Vagina (tissue), 2 donors: Measurements from ENCODE around the gene MYO7B. TPM values are rescaled to one million over a fixed set of nuclear protein-coding genes. Genes with fewer than 3 reads are reported as not detected.
"Not testable (repeated sequence)": the region's sequence is repeated elsewhere in the genome, so short reads cannot be mapped to it uniquely, and the experiment has no call there.

ENCODE experiments used
- DNase-seq, 2 donors: peaks; one replicate each; pipeline ENCODE4 v3.0.0-alpha.2; 2017; ENCODE audit errors: extremely low spot score in 2 of 2
- H3K27ac ChIP-seq: fragments of 200-600 bp; sonication (generic); one replicate; pipeline ENCODE4 v1.5.1; 2019
- H3K27me3 ChIP-seq: fragments of 200-600 bp; sonication (generic); one replicate; pipeline ENCODE4 v1.5.1; 2019
- H3K36me3 ChIP-seq, 2 donors: fragments of 200-600 bp; sonication (generic); one replicate each; pipeline ENCODE4 v1.5.1; 2017 to 2019
- H3K4me1 ChIP-seq: fragments of 200-600 bp; sonication (generic); one replicate; pipeline ENCODE4 v1.5.1; 2019
- H3K4me3 ChIP-seq, 2 donors: fragments of 200-600 bp; sonication (generic); 1 replicate in 1 of 2; 2 replicates in 1 of 2; pipeline ENCODE4 v1.5.1; 2016 to 2019
- H3K9me3 ChIP-seq: fragments of 200-600 bp; sonication (generic); one replicate; pipeline ENCODE4 v1.5.1; 2019
- POLR2A ChIP-seq, 2 donors: fragments of 450-650 bp; IDR thresholded peaks; one replicate each; pipeline ENCODE4 v1.6.1; 2017; ENCODE audit warnings: antibody characterized with exemption in 2 of 2, mild to moderate bottlenecking in 2 of 2, moderate library complexity in 2 of 2
- POLR2AphosphoS5 ChIP-seq, 2 donors: sonication (generic); formaldehyde crosslinking; IDR thresholded peaks; one replicate each; pipeline ENCODE4 v1.9.0; 2017; ENCODE audit warnings: antibody characterized with exemption in 2 of 2, mild to moderate bottlenecking in 2 of 2, low read depth in 1 of 2; ENCODE audit not compliant: insufficient read depth in 1 of 2
- intact Hi-C: fragments of 100-400 bp; cut with DNase I; formaldehyde crosslinking; loops from one replicate; pipeline ENCODE4 v1.15.1; 2023
- total RNA-seq: library from RNA; depleted of rRNA; stranded (reverse); fragments of >200 nt; gene quantifications from one replicate; pipeline ENCODE4 v1.2.3, GENCODE V29; 2016
- TF ChIP-seq, protein P1 (sequence below), 3 experiments: fragments of 450-650 bp in 2 of 3; fragments of 200-600 bp in 1 of 3; sonication (generic) in 1 of 3; IDR thresholded peaks; one replicate each; pipeline ENCODE4 v1.5.1; 2017 to 2019; ENCODE audit warnings: antibody characterized with exemption in 3 of 3, mild to moderate bottlenecking in 2 of 3, moderate library complexity in 2 of 3

MYO7B gene
- total RNA-seq, 1 donor from 2014 or later, result not detected

DNA sequence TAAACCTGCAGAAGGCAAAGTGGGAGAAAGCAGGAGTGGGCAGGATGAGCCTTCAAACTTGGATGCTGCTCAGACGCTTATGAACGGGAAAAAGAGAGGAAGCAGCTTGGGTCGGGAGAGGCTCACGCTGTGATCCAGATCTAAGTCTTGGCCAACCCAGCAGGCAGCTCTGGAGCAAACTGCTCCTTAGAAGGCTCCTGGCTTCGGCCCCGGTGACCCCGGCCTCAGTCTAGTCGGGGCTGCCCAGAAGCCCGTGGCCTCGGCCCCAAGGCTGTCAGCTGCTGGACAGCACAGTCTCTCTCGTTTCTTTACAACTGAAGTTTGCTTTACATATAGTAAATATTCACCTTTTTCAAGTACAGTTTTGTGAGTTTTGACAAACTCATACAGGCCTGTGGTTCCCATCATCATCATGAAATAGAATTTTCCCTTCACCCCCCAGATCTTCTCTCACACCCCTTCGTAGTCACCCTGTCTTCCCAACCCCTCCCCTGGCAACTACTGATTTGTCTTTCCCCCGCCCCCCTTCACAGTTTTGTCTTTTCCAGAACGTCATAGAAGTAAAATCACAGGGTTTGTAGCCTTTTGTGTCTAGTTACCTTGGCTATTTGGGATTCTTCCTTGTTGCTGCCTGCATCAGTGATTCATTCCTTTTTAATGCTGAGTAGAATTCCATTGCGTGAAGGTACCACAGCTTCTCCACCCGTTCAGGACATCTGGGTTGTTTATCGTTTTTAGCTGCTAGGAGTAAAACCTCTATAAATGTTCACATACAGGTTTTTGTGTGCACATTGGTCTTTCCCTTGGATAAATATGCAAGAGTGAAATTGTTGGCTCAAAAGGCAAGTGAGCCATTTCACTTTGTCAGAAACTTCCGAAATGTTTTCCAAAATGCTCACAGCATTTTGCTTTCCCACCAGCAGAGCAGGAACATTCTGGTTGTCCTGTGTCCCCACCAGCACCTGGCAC, 35.1 kb downstream of the MYO7B start:
- Histone ChIP-seq H3K36me3 (no peaks in the 10 kb centered on the region), H3K27me3 (no peaks in the 10 kb centered on the region), H3K4me1 (peaks cover 13% of the 10 kb centered on the region), H3K27ac (no peak overlapping the region), H3K9me3 (no peaks in the 10 kb centered on the region), H3K4me3 (no peak overlapping the region)
- DNase-seq, result peak; percentile 49 to 60
- intact Hi-C loops, result loop anchor here (5.0 kb wide), 1 partner anchor 967 kb away; no protein-coding TSS in a partner anchor
- TF ChIP-seq POLR2A (IDR thresholded peaks at IDR 0.05) (no peak), POLR2AphosphoS5 (IDR thresholded peaks at IDR 0.05; ENCODE audit: insufficient read depth in 1 of 2, low read depth in 1 of 2) (no peak)
- TF ChIP-seq, protein P1, sequence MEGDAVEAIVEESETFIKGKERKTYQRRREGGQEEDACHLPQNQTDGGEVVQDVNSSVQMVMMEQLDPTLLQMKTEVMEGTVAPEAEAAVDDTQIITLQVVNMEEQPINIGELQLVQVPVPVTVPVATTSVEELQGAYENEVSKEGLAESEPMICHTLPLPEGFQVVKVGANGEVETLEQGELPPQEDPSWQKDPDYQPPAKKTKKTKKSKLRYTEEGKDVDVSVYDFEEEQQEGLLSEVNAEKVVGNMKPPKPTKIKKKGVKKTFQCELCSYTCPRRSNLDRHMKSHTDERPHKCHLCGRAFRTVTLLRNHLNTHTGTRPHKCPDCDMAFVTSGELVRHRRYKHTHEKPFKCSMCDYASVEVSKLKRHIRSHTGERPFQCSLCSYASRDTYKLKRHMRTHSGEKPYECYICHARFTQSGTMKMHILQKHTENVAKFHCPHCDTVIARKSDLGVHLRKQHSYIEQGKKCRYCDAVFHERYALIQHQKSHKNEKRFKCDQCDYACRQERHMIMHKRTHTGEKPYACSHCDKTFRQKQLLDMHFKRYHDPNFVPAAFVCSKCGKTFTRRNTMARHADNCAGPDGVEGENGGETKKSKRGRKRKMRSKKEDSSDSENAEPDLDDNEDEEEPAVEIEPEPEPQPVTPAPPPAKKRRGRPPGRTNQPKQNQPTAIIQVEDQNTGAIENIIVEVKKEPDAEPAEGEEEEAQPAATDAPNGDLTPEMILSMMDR (IDR thresholded peaks at IDR 0.05), result no peak

DNA sequence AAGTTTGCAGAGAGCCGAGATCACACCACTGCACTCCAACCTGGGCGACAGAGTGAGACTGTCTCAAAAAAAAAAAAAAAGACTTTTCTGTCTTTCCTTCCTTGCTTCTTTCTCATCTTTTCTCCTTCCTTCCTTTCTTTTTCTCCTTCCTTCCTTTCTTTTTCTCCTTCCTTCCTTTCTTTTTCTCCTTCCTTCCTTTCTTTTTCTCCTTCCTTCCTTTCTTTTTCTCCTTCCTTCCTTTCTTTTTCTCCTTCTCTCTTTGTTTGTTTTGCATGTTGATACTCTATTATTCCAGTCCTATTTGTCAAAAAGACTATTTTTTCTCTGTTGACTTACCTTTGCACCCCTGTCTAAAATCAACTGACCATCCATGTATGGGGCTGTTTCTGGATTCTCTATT, 36.9 kb downstream of the MYO7B start:
- H3K9me3 ChIP-seq, H3K27ac ChIP-seq, H3K27me3 ChIP-seq, DNase-seq, H3K4me3 ChIP-seq, H3K36me3 ChIP-seq: not testable (repeated sequence)
- intact Hi-C loops, result loop anchor here (5.0 kb wide), 1 partner anchor 965 kb away; no protein-coding TSS in a partner anchor
- peaks cover 25% of the 10 kb centered on the region for H3K4me1 ChIP-seq

DNA sequence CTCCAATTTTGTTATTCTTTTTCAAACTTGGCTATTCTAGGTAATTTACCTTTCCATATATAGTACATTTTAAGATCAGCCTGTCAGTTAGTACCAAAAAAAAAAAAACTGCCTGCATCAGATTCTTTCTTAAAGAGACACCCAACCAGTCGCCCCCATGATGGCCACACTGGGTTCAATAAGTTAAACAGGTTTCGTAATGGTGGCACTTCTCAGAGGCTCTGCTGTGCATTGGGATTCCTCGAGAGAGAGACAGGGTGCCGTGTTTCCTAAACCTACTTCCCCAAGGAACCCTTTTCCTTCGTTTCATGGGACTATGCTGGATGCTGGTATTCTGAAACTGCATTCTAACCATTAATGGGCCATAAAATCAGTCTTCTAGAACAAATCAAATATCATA, 37.4 kb downstream of the MYO7B start:
- Histone ChIP-seq H3K27me3 (no peaks in the 10 kb centered on the region), H3K4me3 (no peak overlapping the region), H3K4me1 (peaks cover 25% of the 10 kb centered on the region), H3K27ac (no peak overlapping the region), H3K9me3 (no peaks in the 10 kb centered on the region), H3K36me3 (no peaks in the 10 kb centered on the region)
- TF ChIP-seq POLR2A (IDR thresholded peaks at IDR 0.05) (no peak), POLR2AphosphoS5 (IDR thresholded peaks at IDR 0.05; ENCODE audit: insufficient read depth in 1 of 2, low read depth in 1 of 2) (no peak)
- TF ChIP-seq, protein P1 (IDR thresholded peaks at IDR 0.05), result no peak
- intact Hi-C loops, result loop anchor here (5.0 kb wide), 1 partner anchor 964 kb away; no protein-coding TSS in a partner anchor
- DNase-seq, result peak in 1 of 2 donors; percentile 89

DNA sequence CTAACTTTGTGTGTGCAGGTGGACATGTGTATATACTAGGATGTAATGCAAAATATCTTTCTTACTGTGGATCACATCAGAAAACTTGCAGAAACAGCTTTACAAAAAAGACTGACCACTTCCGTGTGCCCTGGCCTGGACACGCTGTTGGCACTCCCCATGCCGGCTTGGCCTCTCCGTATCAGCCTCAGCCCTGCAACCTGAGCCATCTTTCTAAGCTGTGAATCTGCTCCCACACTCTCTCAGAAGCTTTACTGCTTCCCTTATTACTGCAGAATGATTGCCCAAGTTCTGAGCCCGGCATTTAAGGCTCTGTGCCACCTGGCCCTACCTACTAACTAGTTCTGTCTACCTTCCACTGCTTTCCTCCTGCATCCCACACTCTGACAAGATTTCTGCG, 37.8 kb downstream of the MYO7B start:
- Histone ChIP-seq H3K4me3 (no peak overlapping the region), H3K36me3 (no peaks in the 10 kb centered on the region), H3K9me3 (no peaks in the 10 kb centered on the region), H3K4me1 (peaks cover 25% of the 10 kb centered on the region), H3K27me3 (no peaks in the 10 kb centered on the region), H3K27ac (no peak overlapping the region)
- DNase-seq, result peak in 1 of 2 donors; percentile 49
- intact Hi-C loops, result loop anchor here (5.0 kb wide), 1 partner anchor 964 kb away; no protein-coding TSS in a partner anchor
- TF ChIP-seq POLR2AphosphoS5 (IDR thresholded peaks at IDR 0.05; ENCODE audit: insufficient read depth in 1 of 2, low read depth in 1 of 2) (no peak), POLR2A (IDR thresholded peaks at IDR 0.05) (no peak)
- TF ChIP-seq, protein P1 (IDR thresholded peaks at IDR 0.05), result no peak

DNA sequence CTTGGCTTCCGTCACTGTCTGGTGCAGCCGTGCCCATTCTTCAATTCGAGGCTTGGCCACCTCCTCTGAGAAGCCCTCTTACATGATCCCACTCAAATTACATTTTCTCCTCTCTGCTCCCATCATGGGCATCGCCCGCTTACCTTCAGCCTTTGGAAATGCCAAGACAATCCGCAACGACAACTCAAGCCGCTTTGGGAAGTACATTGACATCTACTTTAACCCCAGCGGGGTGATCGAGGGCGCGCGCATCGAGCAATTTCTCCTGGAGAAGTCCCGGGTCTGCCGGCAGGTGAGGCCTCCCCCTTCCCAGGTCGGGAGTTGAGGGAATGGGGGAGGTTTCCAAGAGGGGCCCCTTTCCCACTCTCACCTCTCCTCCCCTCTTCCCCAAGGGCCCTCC, 38.3 kb downstream of the MYO7B start:
- intact Hi-C loops, result loop anchor here (5.0 kb wide), 1 partner anchor 964 kb away; no protein-coding TSS in a partner anchor
- TF ChIP-seq, protein P1 (IDR thresholded peaks at IDR 0.05), result no peak
- no peak for TF ChIP-seq POLR2AphosphoS5 (IDR thresholded peaks at IDR 0.05; ENCODE audit: insufficient read depth in 1 of 2, low read depth in 1 of 2)
- TF ChIP-seq POLR2A (IDR thresholded peaks at IDR 0.05), result no peak
- Histone ChIP-seq H3K27me3 (no peaks in the 10 kb centered on the region), H3K4me3 (no peak overlapping the region), H3K27ac (no peak overlapping the region), H3K9me3 (no peaks in the 10 kb centered on the region), H3K36me3 (no peaks in the 10 kb centered on the region), H3K4me1 (peaks cover 25% of the 10 kb centered on the region)
- DNase-seq, result peak in 1 of 2 donors; percentile 81
